Fibroblast of mammary gland (primary cell): ENCODE results near the gene CCDC187.

Source experiments
- DNase-seq: peaks from one replicate; pipeline ENCODE4 v3.0.0-alpha.2; 2010; ENCODE audit warnings: low read depth
- H3K4me3 ChIP-seq: 2 replicates; pipeline ENCODE4 v1.5.1; 2011; ENCODE audit warnings: low read depth, mild to moderate bottlenecking, low read length, moderate library complexity; ENCODE audit not compliant: control insufficient read depth
- CTCF ChIP-seq: conservative IDR thresholded peaks from 2 replicates; pipeline ENCODE4 v1.5.1; 2011; ENCODE audit warnings: low read depth, low read length, inconsistent platforms; ENCODE audit not compliant: control insufficient read depth, insufficient read depth

The CCDC187 gene

DNA sequence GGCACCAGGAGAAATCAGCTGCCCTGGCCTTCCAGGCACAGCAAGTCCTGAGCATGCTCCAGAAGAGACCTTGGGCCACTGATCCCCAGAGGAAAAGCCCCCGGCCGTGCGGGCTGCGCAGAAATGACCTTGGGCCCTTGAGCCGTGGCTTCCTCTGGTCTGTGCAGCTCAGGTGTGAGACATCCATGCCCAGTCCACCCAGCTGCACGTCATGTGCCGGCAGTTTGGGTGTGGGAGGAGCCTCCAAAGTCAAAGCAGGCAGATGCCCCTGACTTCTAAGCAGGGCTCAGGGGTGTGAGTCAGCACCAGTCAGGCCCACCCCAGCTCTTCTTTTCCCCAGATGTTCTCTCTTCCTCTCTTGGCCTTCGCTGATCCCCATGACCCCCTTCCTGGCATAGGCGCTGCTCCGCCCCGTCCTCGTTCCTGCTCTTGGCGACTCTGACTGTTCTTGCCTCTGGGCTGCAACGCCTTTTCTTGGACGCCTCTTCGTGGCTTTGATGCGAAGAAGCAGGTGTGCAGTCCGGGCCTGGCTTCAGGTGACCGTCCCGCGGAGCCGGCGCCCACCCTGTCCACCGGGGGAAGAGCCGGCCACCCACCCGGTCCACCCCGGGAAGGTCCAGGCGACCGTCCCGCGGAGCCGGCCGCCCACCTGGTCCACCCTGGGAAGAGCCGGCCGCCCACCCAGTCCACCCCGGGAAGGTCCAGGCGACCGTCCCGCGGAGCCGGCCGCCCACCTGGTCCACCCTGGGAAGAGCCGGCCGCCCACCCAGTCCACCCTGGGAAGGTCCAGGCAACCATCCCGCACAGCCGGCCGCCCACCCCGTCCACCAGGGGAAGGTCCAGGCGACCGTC is 52.4 kb downstream of the CCDC187 start:
- H3K4me3 ChIP-seq: no peak overlapping the region
- no peak for DNase-seq
- no peak for TF ChIP-seq CTCF

- no peak overlapping the region for H3K4me3 ChIP-seq
- no peak for DNase-seq
- no peak for TF ChIP-seq CTCF
Observed at GRCh38 chr9:136250676-136251075, 53.2 kb downstream of the CCDC187 start.

DNA sequence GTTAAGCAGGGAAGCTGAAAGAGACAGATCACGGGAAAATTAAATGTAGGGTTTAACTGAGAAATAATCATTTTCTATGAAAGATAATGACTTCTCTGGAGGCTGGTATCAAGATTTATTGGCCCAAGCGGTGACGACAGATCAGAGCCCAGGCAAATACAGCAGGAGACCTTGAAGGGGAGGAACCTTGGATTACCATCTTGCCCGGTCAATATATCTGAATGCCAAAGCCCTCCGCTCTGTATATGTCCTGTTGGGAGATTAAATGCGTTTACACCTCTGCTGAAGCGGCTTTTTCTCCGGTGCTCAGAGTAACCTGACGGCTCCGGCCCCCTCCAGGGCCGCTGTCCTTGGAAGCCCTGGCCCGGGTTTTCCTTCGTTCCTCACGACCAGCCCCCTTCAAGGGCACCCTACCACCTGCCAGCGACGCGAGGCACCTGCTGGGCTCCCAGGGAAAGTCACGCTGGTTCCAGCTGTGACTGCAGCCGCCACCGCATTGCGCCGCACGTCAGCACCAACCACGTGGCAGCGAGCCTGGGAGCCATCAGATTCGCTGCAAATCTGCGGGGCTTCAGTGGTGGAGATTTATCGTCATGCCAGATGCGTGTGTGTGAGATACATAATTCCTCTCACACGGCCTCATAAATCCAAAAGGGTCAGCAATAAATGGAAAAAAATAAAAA is 53.9 kb downstream of the CCDC187 start:
- DNase-seq: no peak
- H3K4me3 ChIP-seq: no peak overlapping the region
- no peak for TF ChIP-seq CTCF

DNA sequence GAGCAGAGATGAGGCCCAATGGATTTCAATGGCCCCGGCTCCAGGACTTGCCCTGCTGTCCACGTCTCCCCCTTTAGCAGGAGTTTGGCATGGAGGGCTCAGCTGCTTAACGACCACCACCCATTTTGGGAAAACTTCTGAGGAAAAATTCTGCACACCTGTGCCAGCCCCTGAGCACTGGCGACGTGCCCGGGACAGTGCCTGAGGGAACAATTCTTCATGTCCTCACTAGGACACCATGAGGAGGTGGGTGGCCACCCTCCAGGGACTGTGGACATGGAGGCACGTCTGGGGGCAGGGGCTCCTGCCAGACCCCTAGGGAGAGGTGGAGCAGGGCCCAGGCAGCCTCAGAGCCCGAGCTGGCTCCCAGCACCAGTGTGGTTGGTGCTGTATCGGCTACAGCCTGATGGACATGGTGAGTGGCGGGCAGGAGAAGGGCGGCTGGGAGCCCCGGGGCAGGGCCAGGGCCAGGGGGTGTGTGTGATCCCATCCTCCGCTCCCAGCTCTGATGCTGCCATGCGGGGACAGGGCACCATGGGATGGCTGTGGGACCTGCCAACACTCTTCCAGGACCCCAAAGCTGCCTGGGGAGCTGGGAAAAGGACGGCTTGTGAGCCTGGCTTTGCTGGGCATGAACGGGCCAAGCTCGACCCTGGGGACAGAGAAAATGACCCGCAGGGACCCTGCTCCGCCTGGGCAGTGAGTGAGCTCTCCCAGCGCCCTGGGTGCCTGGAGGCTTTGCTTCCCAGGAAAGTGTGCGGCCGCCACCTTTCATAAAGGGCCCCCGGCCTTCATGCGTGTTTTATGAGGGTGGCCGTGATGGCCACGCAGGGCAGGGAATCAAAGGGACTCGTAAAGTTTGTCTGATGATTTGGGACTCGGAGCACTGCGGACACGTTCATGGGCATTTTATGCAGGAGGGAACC is 54.7 kb downstream of the CCDC187 start:
- TF ChIP-seq CTCF: no peak
- no peak overlapping the region for H3K4me3 ChIP-seq
- DNase-seq: no peak

- no peak overlapping the region for H3K4me3 ChIP-seq
- no peak for TF ChIP-seq CTCF
- DNase-seq: no peak
Observed at GRCh38 chr9:136247947-136248637, 55.8 kb downstream of the CCDC187 start.

- no peak overlapping the region for H3K4me3 ChIP-seq
- DNase-seq: no peak
- no peak for TF ChIP-seq CTCF
Observed at GRCh38 chr9:136247551-136247916, 56.4 kb downstream of the CCDC187 start.
